LNCAP (cell line): ENCODE data around the gene NECTIN2.

Experiments used
- CTCF ChIP-seq: fragments of 450-650 bp; IDR thresholded peaks from 2 replicates; pipeline ENCODE4 v1.5.1; 2017; ENCODE audit warnings: mild to moderate bottlenecking

The NECTIN2 gene

GRCh38 chr19:44927746-44928145 lies 81.6 kb downstream of the NECTIN2 start:
- TF ChIP-seq CTCF: no peak

GRCh38 chr19:44930088-44930487 lies 84.0 kb downstream of the NECTIN2 start:
- TF ChIP-seq CTCF: no peak

DNA sequence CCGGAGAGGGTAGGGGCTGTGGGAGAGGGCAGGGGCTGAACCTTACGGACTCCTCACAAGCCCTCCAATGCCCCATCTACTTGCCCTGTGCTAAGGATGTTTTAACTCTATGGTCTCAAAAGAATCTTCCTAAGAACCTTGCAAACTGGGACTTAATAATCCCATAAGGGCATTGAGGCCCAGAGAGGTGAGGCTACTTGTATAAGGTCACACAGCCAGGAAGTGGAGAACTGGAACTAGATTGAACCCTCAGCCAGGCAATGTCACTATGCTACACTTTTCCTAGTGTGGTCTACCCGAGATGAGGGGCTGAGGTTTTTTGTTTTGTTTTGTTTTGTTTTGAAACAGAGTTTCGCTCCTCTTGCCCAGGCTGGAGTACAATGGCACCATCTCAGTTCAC lies 85.4 kb downstream of the NECTIN2 start:
- TF ChIP-seq CTCF: no peak
